Lower lobe of right lung (tissue), 2 donors: ENCODE measurements around the gene CGGBP1. TPM values are rescaled to one million over a fixed set of nuclear protein-coding genes. Genes with fewer than 3 reads are reported as not detected.

Experiments used
- ATAC-seq, 2 donors: fragments of 200-7000 bp; cut with Tn5 transposase; one replicate each; pipeline ENCODE4 v1.9.1; 2020 to 2022; ENCODE audit warnings: mild to moderate bottlenecking in 2 of 2, moderate library complexity in 2 of 2
- DNase-seq: peaks from one replicate; pipeline ENCODE4 v3.0.0-alpha.2; 2020
- H3K27ac ChIP-seq: fragments of 200-600 bp; one replicate; pipeline ENCODE4 v1.8.0; 2022
- H3K27me3 ChIP-seq: fragments of 200-600 bp; one replicate; pipeline ENCODE4 v1.8.0; 2022; ENCODE audit warnings: low read depth
- H3K36me3 ChIP-seq: fragments of 200-600 bp; one replicate; pipeline ENCODE4 v1.8.0; 2022; ENCODE audit warnings: mild to moderate bottlenecking
- H3K4me1 ChIP-seq: fragments of 200-600 bp; one replicate; pipeline ENCODE4 v1.8.0; 2022
- H3K4me3 ChIP-seq: fragments of 200-600 bp; one replicate; pipeline ENCODE4 v1.8.0; 2022; ENCODE audit warnings: mild to moderate bottlenecking
- H3K9me3 ChIP-seq: fragments of 200-600 bp; one replicate; pipeline ENCODE4 v1.8.0; 2022
- intact Hi-C: fragments of 100-400 bp; cut with DNase I; formaldehyde crosslinking; loops from one replicate; pipeline ENCODE4 v1.11.0; 2022
- long read RNA-seq: library from polyadenylated mRNA; unstranded; transcript quantifications from one replicate; pipeline ENCODE4 v2.0.0, GENCODE V29; 2021
- total RNA-seq: library from RNA; stranded (reverse); fragmentation: NEBNext Ultra II Directional; extraction: Animal tissue kit (Norgen Biotek cat#: 25700); gene quantifications from one replicate; pipeline ENCODE4 v1.2.1, GENCODE V29; 2021
- TF ChIP-seq, protein P1 (sequence below): fragments of 200-600 bp; IDR thresholded peaks from one replicate; pipeline ENCODE4 v1.8.0; 2022; ENCODE audit warnings: antibody characterized with exemption, mild to moderate bottlenecking
- donor health status: DM: no; HTN: yes; CAD: no; lungs with severe emphysema.

The CGGBP1 gene, protein sequence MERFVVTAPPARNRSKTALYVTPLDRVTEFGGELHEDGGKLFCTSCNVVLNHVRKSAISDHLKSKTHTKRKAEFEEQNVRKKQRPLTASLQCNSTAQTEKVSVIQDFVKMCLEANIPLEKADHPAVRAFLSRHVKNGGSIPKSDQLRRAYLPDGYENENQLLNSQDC
- 85.9 TPM for total RNA-seq
- long read RNA-seq, full-length matches to known transcripts = 75 of 121 reads
- long read RNA-seq, partial matches to known transcripts = 5 of 121 reads
- long read RNA-seq, other reads (novel, unspliced or antisense) = 41 of 121 reads

DNA sequence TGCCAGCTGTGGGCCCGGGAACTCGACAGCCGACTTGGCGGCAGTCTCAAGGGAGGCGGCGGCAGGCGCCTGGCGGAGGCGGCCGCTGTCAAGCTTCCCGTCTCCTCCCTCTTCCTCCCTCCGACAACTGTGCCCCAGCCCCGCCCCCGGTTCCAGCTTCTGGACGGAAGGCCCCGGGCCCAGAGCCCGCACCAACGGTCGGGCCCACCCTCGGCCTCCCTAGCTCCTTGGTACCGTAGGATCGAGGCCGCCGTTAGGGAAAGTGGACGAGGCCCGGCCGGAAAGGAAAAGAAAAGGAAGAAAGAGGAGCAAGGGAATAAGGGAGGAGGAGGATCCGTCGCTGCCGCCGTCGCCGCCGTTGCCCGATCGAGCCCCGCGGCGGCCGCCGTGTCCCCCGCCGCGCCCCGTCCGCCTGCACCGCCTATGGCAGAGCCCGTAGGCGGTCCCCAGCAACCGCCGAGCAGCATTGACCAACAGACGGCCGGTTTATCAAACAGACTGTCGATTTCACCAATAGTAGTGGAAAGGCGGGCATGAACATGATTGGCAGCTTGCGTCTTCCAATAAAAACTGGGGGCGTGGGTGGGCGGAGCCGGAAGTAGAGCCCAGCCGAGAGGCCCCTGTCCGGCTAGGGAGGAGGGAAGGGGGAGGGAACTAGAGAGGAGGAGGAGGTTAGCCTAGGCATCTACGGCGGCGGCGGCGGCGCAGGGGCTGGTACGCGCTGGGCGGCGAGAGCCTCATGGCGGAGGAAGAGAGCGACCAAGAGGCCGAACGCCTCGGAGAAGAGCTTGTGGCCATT, at the start of gene CGGBP1, which contains the start of gene ZNF654:
TSS of gene CGGBP1 (minus strand) at position 425 of the 799 bp plus-strand sequence. CDS start 3,029 bp downstream, outside the sequence.
TSS of gene ZNF654 (plus strand) at position 675 of the 799 bp plus-strand sequence. CDS start at position 740, 65 bp downstream.
- peak; percentile 97 to 99 for ATAC-seq
- Histone ChIP-seq H3K36me3 (peaks cover 33% of the 10 kb centered on the region), H3K4me3 (peak within 1 kb of the TSS; percentile 87), H3K27ac (peak within 1 kb of the TSS; percentile 96), H3K27me3 (no peaks in the 10 kb centered on the region), H3K4me1 (peaks cover 38% of the 10 kb centered on the region), H3K9me3 (no peaks in the 10 kb centered on the region)
- intact Hi-C loops = no loop called here
- TF ChIP-seq, protein P1, sequence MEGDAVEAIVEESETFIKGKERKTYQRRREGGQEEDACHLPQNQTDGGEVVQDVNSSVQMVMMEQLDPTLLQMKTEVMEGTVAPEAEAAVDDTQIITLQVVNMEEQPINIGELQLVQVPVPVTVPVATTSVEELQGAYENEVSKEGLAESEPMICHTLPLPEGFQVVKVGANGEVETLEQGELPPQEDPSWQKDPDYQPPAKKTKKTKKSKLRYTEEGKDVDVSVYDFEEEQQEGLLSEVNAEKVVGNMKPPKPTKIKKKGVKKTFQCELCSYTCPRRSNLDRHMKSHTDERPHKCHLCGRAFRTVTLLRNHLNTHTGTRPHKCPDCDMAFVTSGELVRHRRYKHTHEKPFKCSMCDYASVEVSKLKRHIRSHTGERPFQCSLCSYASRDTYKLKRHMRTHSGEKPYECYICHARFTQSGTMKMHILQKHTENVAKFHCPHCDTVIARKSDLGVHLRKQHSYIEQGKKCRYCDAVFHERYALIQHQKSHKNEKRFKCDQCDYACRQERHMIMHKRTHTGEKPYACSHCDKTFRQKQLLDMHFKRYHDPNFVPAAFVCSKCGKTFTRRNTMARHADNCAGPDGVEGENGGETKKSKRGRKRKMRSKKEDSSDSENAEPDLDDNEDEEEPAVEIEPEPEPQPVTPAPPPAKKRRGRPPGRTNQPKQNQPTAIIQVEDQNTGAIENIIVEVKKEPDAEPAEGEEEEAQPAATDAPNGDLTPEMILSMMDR = no peak
- peak; percentile 97 for DNase-seq

DNA sequence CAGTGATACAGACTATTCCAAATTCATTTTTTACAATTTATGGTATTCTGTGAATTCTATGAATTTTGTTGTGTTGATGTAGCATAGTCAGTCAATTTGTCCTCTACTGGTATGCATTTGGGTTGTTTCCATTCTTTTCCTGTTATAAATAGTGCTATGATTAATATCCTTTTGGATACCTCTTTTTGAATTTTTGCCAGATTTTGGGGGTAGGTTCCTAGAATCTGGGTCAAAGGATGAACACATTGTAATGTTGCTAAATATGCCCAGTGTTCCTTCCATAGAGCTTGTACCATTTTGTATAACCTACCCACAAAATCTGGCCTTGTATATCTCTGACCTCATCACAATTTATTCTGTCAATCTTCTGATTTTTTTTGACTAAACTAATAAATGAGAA, 46.5 kb upstream of the CGGBP1 start:
- H3K27ac ChIP-seq = no peak overlapping the region
- intact Hi-C loops = no loop called here
- DNase-seq (no peak), ATAC-seq (no peak)
- H3K4me3 ChIP-seq = no peak overlapping the region
- no peaks in the 10 kb centered on the region for H3K36me3 ChIP-seq
- no peaks in the 10 kb centered on the region for H3K4me1 ChIP-seq
- no peaks in the 10 kb centered on the region for H3K9me3 ChIP-seq
- TF ChIP-seq, protein P1 = no peak
- no peaks in the 10 kb centered on the region for H3K27me3 ChIP-seq

DNA sequence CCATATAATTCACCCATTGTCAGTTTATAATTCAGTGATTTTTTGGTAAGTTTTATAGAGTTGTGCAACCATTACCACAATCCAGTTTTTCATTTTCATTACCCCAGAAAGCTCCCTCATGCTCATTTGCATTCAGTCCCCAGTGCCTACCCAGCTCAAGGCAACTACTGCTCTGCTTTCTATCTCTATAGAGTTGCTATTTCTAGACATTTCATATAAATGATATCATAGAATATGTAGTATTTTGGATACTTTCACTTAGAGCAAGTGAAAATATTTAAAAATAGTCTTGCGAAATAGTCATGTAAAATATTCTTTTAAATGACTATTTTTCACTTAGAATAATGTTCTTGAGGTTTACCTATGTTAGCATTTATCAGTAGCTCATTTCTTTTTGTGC, 42.3 kb upstream of the CGGBP1 start:
- Histone ChIP-seq H3K4me1 (no peaks in the 10 kb centered on the region), H3K27me3 (no peaks in the 10 kb centered on the region), H3K9me3 (no peaks in the 10 kb centered on the region), H3K27ac (no peak overlapping the region), H3K4me3 (no peak overlapping the region), H3K36me3 (no peaks in the 10 kb centered on the region)
- ATAC-seq (no peak), DNase-seq (no peak)
- TF ChIP-seq, protein P1 = no peak
- intact Hi-C loops = no loop called here

DNA sequence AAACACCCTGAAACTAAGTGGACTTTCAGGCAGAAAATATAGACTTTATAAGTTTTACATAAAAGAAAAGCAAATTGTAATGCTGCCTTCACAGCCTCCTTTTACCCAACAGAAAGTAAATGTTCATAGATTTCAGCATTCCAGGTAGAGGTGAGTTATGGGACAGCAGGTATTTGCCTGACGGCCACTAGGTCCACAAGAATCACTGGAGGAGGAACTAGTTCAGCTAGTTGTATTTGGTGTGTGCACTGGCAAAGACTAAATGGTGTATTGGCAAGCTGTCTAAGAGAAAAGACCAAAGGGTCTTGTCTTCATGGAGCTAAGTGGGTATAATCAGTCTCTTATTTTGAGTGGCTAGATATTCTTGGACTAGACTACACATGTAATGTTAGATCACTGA, 34.5 kb upstream of the CGGBP1 start:
- TF ChIP-seq, protein P1 = no peak
- Histone ChIP-seq H3K4me3 (no peak overlapping the region), H3K27me3 (no peaks in the 10 kb centered on the region), H3K36me3 (no peaks in the 10 kb centered on the region), H3K9me3 (no peaks in the 10 kb centered on the region), H3K27ac (no peak overlapping the region), H3K4me1 (no peaks in the 10 kb centered on the region)
- ATAC-seq = peak in 1 of 2 donors; percentile 43
- intact Hi-C loops = no loop called here
- DNase-seq = no peak

DNA sequence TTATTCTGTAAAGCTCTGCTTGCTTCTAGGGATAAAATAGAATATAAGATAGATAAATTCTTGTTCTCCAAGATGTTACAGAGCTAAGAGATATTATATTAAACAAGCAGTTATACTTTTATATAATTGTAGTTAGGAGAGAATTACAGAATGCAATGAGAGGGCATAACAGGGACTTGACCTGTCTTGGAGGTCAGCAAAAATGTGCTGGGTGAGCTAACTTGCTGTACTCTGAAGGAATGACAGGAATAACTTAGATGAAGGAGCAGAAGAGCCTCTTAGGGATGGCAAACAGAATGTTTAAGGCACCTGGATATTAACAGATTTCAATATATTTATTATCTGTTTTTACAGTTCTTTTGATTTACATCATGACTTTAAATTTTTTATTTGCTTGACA, 33.5 kb upstream of the CGGBP1 start:
- TF ChIP-seq, protein P1 = no peak
- H3K4me1 ChIP-seq = no peaks in the 10 kb centered on the region
- intact Hi-C loops = no loop called here
- H3K4me3 ChIP-seq = no peak overlapping the region
- no peak for DNase-seq
- ATAC-seq = peak in 1 of 2 donors; percentile 70
- H3K27ac ChIP-seq = no peak overlapping the region
- no peaks in the 10 kb centered on the region for H3K27me3 ChIP-seq
- H3K36me3 ChIP-seq = peaks cover 9% of the 10 kb centered on the region
- no peaks in the 10 kb centered on the region for H3K9me3 ChIP-seq
